Measurements from ENCODE around the gene WBP2NL.

DNA sequence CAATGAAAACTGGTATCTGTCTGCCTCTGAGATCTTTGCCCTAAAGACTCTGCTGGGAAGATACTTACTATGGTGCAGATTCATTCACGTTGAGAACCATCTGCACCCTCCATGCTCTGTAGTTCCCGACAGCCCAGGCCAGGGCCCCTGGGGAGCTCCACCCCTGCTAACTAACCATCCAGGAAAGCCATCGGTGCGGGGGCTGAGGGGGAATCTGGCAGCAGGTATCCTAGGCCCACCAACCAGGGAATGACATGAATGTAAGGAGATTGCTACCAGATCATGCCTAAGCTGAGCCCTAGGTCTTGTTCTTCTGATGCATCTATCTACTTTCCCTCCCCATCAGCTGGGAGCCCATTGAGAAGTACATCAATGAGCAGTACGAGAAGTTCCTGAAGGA lies 11.3 kb upstream of the WBP2NL start:
- TF ChIP-seq POLR2A (IDR thresholded peaks at IDR 0.05) (no peak), POLR2AphosphoS5 (IDR thresholded peaks at IDR 0.05; ENCODE audit: insufficient read depth in 1 of 2, low read depth in 1 of 2) (no peak)
- TF ChIP-seq, protein P1, sequence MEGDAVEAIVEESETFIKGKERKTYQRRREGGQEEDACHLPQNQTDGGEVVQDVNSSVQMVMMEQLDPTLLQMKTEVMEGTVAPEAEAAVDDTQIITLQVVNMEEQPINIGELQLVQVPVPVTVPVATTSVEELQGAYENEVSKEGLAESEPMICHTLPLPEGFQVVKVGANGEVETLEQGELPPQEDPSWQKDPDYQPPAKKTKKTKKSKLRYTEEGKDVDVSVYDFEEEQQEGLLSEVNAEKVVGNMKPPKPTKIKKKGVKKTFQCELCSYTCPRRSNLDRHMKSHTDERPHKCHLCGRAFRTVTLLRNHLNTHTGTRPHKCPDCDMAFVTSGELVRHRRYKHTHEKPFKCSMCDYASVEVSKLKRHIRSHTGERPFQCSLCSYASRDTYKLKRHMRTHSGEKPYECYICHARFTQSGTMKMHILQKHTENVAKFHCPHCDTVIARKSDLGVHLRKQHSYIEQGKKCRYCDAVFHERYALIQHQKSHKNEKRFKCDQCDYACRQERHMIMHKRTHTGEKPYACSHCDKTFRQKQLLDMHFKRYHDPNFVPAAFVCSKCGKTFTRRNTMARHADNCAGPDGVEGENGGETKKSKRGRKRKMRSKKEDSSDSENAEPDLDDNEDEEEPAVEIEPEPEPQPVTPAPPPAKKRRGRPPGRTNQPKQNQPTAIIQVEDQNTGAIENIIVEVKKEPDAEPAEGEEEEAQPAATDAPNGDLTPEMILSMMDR (IDR thresholded peaks at IDR 0.05) = no peak

Data from vagina (tissue), 2 donors.